ENCODE measurements around the gene PNLIPRP2.

PNLIPRP2 gene

GRCh38 chr10:116613471-116613870 is 7.3 kb upstream of the PNLIPRP2 start:
- no peak for DNase-seq

GRCh38 chr10:116614796-116615195 is 6.0 kb upstream of the PNLIPRP2 start:
- no peak for DNase-seq

- DNase-seq, result no peak
Observed at GRCh38 chr10:116615199-116615776, 5.5 kb upstream of the PNLIPRP2 start.

- DNase-seq, result no peak
Observed at GRCh38 chr10:116621476-116621875, 723 bp downstream of the PNLIPRP2 start.

GRCh38 chr10:116621934-116622655 is 1.3 kb downstream of the PNLIPRP2 start:
- no peak for DNase-seq

GRCh38 chr10:116625845-116626244 is 5.1 kb downstream of the PNLIPRP2 start:
- no peak for DNase-seq

- no peak for DNase-seq
Observed at GRCh38 chr10:116626815-116627214, 6.1 kb downstream of the PNLIPRP2 start.

GRCh38 chr10:116627386-116627933 is 6.7 kb downstream of the PNLIPRP2 start:
- DNase-seq, result no peak

- no peak for DNase-seq
Observed at GRCh38 chr10:116629340-116629739, 8.6 kb downstream of the PNLIPRP2 start.

- no peak for DNase-seq
Observed at GRCh38 chr10:116630020-116630419, 9.3 kb downstream of the PNLIPRP2 start.

DNA sequence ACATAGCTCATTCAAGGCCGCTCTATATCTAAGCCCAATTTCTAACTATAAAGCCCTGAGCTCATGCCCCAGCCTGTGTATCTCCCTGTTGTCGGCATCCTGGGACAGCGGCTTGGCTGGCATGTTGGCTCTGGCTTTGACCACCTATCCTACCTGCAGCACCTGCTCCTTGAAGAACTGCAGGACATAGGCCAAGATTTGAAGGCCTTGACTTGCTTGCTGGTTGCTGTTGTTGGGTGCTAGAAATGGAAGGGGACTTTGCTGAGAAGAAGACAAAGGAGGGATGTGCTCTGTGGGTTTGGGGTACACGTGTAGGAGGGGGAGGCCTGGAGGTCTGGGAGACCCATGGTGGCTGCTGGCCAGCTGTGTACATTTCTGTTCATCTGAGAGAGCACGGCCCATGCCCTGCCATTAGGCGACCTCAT is 11.1 kb downstream of the PNLIPRP2 start:
- DNase-seq, result no peak

GRCh38 chr10:116632596-116633215 is 12.0 kb downstream of the PNLIPRP2 start:
- DNase-seq, result no peak

DNA sequence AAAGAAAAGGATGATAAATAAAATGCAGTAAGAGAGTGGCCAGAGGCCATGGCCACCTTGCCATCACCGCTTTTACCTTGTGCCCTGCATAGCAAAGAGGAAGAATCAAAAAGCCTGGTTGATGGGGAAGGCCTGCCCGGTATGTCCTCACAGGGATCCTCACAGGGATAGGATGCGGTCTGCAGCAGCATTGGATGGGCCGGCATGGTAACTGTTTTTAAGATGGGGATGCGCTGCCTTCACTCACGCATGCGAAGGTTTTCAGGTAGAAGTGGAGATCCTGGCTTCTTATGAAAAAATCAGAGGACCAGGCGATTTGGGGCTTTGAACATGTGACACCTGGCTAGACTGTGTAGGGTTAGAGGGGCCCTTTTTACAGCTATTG is 12.5 kb downstream of the PNLIPRP2 start:
- no peak for DNase-seq

DNA sequence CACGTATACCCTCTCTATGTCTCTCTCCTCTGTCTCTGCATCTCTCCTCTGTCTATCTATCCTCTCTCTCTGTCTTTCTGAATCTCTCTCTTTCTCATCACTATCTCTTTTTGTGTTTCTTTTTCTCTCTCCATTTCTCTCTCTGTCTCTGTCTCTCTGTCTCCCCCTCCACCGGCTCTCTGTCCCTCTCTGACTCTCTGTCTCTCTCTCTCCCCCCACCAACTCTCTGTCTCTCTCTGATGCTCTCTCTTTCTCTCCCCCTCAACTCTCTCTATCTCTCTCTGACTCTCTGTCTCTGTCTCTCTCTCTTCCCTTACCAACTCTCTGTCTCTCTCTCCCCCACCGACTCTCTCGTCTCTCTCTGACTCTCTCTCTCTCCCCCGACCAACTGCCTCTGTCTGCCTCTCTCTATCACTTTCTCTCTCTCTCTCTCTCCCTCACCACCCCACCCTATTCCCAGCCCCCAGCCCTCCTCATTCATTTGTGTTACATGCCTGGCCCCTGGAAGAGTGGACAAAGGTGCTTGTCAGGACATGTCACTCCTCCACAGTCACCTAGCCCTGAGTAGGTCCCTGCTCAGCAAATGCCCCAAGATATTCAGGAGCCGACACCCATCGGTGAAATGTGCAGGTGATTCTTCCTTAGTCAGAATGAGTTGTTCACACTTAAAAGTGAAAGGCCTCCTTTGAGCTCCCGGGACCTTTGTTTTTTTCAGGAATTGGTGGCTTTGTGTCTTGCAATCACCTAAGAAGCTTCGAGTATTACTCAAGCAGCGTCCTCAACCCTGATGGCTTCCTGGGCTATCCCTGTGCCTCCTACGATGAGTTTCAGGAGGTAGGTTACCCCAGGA is 13.6 kb downstream of the PNLIPRP2 start:
- no peak for DNase-seq

GRCh38 chr10:116636385-116636784 is 15.6 kb downstream of the PNLIPRP2 start:
- no peak for DNase-seq

DNA sequence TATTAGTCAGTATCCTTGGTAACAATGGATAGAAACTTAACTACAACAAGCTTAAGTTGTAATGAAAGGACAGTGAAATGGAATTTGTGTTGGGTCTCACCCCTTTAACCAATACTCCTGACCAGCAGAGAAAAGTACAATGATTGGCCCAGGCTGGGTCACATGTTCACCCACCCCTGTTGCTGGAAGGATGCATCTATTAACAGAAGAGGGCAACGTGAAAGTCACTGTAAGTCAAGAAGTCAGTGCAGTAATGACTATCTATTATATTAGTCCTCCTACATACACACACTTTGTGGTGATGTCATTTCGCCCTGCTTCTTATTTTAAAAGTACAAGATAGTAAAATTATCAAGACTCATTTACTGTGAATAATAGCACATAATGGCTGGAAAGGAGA is 16.2 kb downstream of the PNLIPRP2 start:
- DNase-seq, result no peak

DNA sequence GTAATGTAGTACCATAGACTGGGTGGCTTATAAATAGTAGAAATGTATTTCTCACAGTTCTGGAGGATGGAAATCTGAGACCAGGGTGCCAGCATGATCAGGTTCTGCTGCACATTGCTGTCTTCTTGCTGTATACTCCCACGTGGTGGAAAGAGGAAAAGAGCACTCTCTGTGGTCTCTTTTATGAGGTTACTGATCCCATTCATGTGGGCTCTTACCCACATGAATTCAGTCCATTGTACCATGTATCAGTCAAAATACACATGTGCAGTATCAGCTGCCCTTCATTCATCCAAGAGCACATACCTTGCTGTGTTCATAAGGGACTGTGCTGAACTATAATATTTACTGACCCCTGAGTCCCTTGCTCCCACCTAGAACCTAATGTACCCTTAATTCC is 17.1 kb downstream of the PNLIPRP2 start:
- DNase-seq, result no peak

DNA sequence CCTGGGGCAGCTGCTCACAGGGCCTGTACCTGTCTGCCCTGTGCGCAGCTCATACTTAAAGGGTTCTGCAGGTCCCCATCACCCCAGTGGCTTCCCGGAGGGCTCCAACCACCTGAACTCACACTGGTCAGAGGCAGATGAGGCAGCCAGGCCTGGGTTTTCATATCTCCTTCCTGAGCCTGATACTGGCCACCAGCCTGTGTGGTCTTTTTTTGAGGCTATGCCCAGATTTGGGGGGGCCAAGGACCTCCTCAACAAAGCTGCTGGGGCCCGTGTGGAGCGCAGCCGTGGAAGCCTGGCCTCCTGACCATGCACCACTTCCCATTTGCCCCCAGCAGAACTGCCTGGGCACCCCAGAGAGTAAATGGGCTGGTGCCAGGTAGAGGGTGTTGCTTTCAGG is 25.7 kb downstream of the PNLIPRP2 start:
- DNase-seq, result no peak

DNA sequence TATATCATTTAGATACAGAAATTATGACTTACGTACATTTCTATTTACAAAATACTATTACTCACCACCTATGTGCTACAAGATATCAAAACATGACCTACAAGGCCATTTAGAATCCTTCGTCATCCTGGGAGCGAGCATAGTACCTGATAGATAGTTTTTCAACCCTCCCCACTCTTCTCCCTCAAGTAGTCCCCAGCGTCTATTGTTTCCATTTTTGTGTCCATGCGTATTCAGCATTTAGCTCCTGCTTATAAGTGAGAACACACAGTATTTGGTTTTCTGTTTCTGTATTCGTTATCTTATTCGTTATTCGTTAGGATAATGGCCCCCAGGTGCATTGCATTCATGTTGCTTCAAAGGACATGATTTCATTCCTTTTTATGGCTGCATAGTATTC is 28.1 kb downstream of the PNLIPRP2 start:
- no peak for DNase-seq

DNA sequence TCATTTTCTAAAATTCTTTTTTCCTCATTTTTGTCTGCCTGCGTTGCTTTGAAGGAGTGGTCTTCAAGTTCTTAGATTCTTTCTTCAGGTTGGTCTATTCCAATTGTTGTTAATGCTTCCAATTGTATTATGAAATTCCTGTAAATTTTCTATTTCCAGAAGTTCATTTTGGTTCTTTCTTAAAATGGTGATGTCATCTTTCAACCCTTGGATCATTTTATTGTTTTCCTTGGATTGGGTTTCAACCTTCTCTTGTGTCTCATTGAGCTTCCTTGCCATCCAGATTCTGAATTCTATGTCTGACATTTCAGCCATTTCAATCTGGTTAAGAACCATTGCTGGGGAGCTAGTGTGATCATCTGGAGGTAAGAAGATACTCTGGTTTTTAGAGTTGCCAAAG is 33.1 kb downstream of the PNLIPRP2 start:
- no peak for DNase-seq

- no peak for DNase-seq
Observed at GRCh38 chr10:116654816-116655215, 34.1 kb downstream of the PNLIPRP2 start.

DNA sequence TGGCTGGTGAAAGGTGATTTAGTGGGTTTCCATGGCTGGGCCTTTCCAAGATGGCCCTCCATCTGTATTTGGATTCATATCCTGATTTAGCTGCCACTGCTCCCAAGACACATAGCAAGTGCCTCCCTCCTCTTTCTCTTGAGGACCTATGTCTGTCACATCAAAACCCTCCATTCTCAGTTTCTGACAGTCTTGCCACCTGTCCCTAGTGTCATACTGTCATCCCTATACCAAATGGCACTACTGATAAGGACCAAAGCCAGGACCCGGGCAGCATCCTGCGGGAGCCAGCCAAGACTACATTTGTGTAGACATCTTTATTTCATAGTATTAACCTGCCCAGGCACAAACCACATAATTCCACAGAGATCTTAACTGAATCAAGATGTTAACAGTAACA is 34.8 kb downstream of the PNLIPRP2 start:
- no peak for DNase-seq

DNA sequence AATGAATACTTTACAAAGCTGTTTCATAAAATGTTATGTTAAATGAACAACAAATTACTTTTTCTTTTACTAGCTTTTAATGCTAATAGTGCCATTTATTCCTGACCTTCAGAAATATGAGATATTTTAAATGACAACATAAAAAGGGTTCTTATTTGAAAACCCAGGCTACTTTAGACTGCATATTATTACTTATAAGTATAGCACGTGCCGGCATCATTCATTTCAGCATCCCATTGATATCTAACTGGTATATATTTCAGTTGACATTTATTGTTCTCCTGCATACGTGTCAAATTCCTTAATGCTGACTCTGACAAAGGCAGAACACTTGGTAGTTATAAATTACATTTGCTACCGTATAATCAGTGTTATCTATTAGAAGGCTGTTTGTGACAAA is 35.3 kb downstream of the PNLIPRP2 start:
- no peak for DNase-seq
